PFSK-1 (cell line): ENCODE results near the gene PTPN21.

ENCODE experiments used
- FOXP2 ChIP-seq: optimal IDR thresholded peaks from 2 replicates; pipeline ENCODE3; 2011; ENCODE audit warnings: borderline replicate concordance, control low read depth, inconsistent platforms; ENCODE audit not compliant: insufficient read depth; ENCODE audit errors: extremely low read length, extremely low read depth
- POLR2AphosphoS5 ChIP-seq: IDR thresholded peaks from 2 replicates; pipeline ENCODE4 v1.6.1; 2012; ENCODE audit warnings: low read depth, mild to moderate bottlenecking, control low read depth, low read length, moderate library complexity

DNA sequence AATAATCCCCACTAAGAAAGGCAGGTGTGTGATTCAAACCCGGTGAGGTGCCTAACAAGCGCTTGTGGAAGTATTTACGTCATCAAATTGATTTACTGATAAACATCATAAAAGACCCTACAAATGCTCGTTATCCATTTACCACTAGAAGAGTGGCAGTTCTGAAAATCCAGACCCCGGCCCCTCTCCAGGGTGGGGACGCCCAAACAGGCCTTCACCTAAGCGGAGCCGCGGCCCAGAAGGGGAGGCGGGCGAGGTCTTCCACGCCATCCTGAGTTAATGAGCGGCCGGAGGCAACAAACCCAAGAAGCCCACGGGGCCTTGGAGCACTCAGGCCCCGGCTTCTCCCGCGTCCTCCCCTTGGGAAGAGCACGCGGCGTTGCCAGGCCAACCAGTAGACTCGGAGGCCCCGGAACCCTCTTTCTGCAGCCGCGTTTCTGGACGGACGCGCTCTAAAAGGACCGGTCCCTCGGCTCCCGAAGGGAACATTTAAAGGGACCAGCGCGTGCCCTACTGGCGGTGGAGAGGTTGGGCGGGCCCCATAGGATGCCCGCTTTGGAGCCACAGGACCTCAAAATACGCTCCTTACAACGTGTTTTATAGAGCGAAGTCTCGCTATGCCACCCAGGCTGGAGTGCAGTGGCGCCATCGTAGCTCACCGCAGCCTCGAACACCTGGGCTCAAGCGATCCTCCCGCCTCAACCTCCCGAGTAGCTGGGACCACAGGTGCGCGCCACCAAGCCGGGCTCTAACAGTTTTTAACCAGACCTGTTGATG is 3.5 kb downstream of the PTPN21 start:
- no peak for TF ChIP-seq POLR2AphosphoS5
- no peak for TF ChIP-seq FOXP2
